HG02981 (cell line): ENCODE data around the gene SLC25A29.

Experiments
- ATAC-seq: cut with Tn5 transposase; IDR thresholded peaks from one replicate; pipeline ENCODE4 v1.9.1; 2021; ENCODE audit warnings: mild to moderate bottlenecking, moderate library complexity; ENCODE audit not compliant: unreplicated experiment

SLC25A29 gene

GRCh38 chr14:100332071-100332639 lies 25.9 kb upstream of the SLC25A29 start:
- ATAC-seq, result no peak

- no peak for ATAC-seq
These were observed 24.2 kb upstream of the SLC25A29 start for GRCh38 chr14:100330388-100330931.

GRCh38 chr14:100330007-100330344 lies 23.7 kb upstream of the SLC25A29 start:
- no peak for ATAC-seq

- ATAC-seq, result no peak
These were observed 23.2 kb upstream of the SLC25A29 start for GRCh38 chr14:100329233-100330006.

- no peak for ATAC-seq
These were observed 22.4 kb upstream of the SLC25A29 start for GRCh38 chr14:100328495-100329163.

- no peak for ATAC-seq
These were observed 20.9 kb upstream of the SLC25A29 start for GRCh38 chr14:100327128-100327527.

- no peak for ATAC-seq
These were observed 19.7 kb upstream of the SLC25A29 start for GRCh38 chr14:100325958-100326357.

- ATAC-seq, result no peak
These were observed 19.0 kb upstream of the SLC25A29 start for GRCh38 chr14:100325231-100325632.

GRCh38 chr14:100323942-100324307 lies 17.7 kb upstream of the SLC25A29 start:
- ATAC-seq, result no peak

GRCh38 chr14:100323121-100323941 lies 17.1 kb upstream of the SLC25A29 start, which contains the start of gene SLC25A47:
TSS of gene SLC25A47 (plus strand) at chr14:100323339. CDS start at chr14:100323415, 76 bp downstream.
- ATAC-seq, result no peak

GRCh38 chr14:100322138-100322957 lies 16.1 kb upstream of the SLC25A29 start:
- ATAC-seq, result no peak

GRCh38 chr14:100321473-100322137 lies 15.4 kb upstream of the SLC25A29 start:
- no peak for ATAC-seq

GRCh38 chr14:100320157-100320856 lies 14.1 kb upstream of the SLC25A29 start:
- ATAC-seq, result no peak

- ATAC-seq, result peak; percentile 86
These were observed 11.9 kb upstream of the SLC25A29 start for GRCh38 chr14:100317912-100318808.

- ATAC-seq, result no peak
These were observed 11.1 kb upstream of the SLC25A29 start for GRCh38 chr14:100317389-100317788.

GRCh38 chr14:100314724-100315123 lies 8.5 kb upstream of the SLC25A29 start:
- no peak for ATAC-seq

- no peak for ATAC-seq
These were observed 7.4 kb upstream of the SLC25A29 start for GRCh38 chr14:100313464-100314230.
